OCI-LY1 (cell line): ENCODE measurements around the gene PGAP6.
"Not testable (repeated sequence)": the region's sequence is repeated elsewhere in the genome, so short reads cannot be mapped to it uniquely, and the experiment has no call there.

Experiments used
- H2AFZ ChIP-seq: fragments of 200-600 bp; sonication (generic), shearing (Covaris generic); 2 replicates; pipeline ENCODE4 v1.6.0; 2014; ENCODE audit warnings: antibody characterized with exemption, mild to moderate bottlenecking, low read length
- H3F3A ChIP-seq: fragments of 200-600 bp; sonication (generic), shearing (Covaris generic); 2 replicates; pipeline ENCODE4 v1.6.0; 2014; ENCODE audit warnings: mild to moderate bottlenecking, antibody characterized with exemption, low read length, moderate library complexity; ENCODE audit not compliant: insufficient read depth
- H3K27ac ChIP-seq: fragments of 200-600 bp; sonication (generic); 2 replicates; pipeline ENCODE4 v1.5.1; 2014; ENCODE audit warnings: low read length, mixed run types, mild to moderate bottlenecking, low read depth; ENCODE audit not compliant: poor library complexity, severe bottlenecking
- H3K27me3 ChIP-seq: fragments of 200-600 bp; sonication (generic); 2 replicates; pipeline ENCODE4 v1.6.0; 2014; ENCODE audit warnings: antibody characterized with exemption, mild to moderate bottlenecking, low read length, moderate library complexity; ENCODE audit not compliant: insufficient read depth
- H3K36me3 ChIP-seq: fragments of 200-600 bp; sonication (generic); 2 replicates; pipeline ENCODE4 v1.6.1; 2014; ENCODE audit warnings: mild to moderate bottlenecking, antibody characterized with exemption, low read length, moderate library complexity, mixed read lengths; ENCODE audit not compliant: insufficient read depth
- H3K4me1 ChIP-seq: fragments of 200-600 bp; sonication (generic); 2 replicates; pipeline ENCODE4 v1.5.1; 2014; ENCODE audit warnings: mild to moderate bottlenecking, low read length, moderate library complexity; ENCODE audit not compliant: insufficient read depth, severe bottlenecking
- H3K4me2 ChIP-seq: fragments of 200-600 bp; sonication (generic), shearing (Covaris generic); 2 replicates; pipeline ENCODE4 v1.6.1; 2014; ENCODE audit warnings: low read length
- H3K4me3 ChIP-seq: fragments of 200-600 bp; sonication (generic); 2 replicates; pipeline ENCODE4 v1.5.1; 2014; ENCODE audit warnings: low read length, low read depth, mild to moderate bottlenecking, mixed read lengths; ENCODE audit not compliant: poor library complexity, severe bottlenecking
- H3K79me2 ChIP-seq: fragments of 200-600 bp; shearing (Covaris generic); 2 replicates; pipeline ENCODE4 v1.6.1; 2016; ENCODE audit warnings: mixed run types, low read length, mixed read lengths; ENCODE audit not compliant: insufficient read depth
- H3K9ac ChIP-seq: fragments of 200-600 bp; sonication (generic), shearing (Covaris generic); 2 replicates; pipeline ENCODE4 v1.6.1; 2014; ENCODE audit warnings: mild to moderate bottlenecking, low read length, mixed read lengths
- H3K9me2 ChIP-seq: fragments of 200-600 bp; sonication (generic), shearing (Covaris generic); 2 replicates; pipeline ENCODE4 v1.6.1; 2014; ENCODE audit warnings: low read depth, mild to moderate bottlenecking, low read length, mixed read lengths
- H3K9me3 ChIP-seq: fragments of 200-600 bp; shearing (Covaris generic); 2 replicates; pipeline ENCODE4 v1.6.1; 2014; ENCODE audit warnings: low read length, mixed read lengths
- H4K20me1 ChIP-seq: fragments of 200-600 bp; sonication (generic), shearing (Covaris generic); 2 replicates; pipeline ENCODE4 v1.6.0; 2016; ENCODE audit warnings: mild to moderate bottlenecking, low read length; ENCODE audit not compliant: insufficient read depth
- CTCF ChIP-seq: fragments of 200-600 bp; sonication (generic), shearing (Covaris generic); IDR thresholded peaks from 2 replicates; pipeline ENCODE4 v1.5.1; 2017; ENCODE audit warnings: mild to moderate bottlenecking, antibody characterized with exemption, low read length, moderate library complexity, mixed read lengths
- EZH2 ChIP-seq: fragments of 200-600 bp; sonication (generic), shearing (Covaris generic); IDR thresholded peaks from 2 replicates; pipeline ENCODE4 v1.8.0; 2017; ENCODE audit warnings: borderline replicate concordance, mixed run types, mild to moderate bottlenecking, antibody characterized with exemption, low read length, moderate library complexity, mixed read lengths

Gene PGAP6

GRCh38 chr16:345772-346171 lies 36.0 kb downstream of the PGAP6 start:
- peaks cover 43% of the 10 kb centered on the region for H3K36me3 ChIP-seq
- no peak overlapping the region for H3K27ac ChIP-seq
- TF ChIP-seq CTCF (no peak), EZH2 (no peak)
- H3K9me3 ChIP-seq = no peaks in the 10 kb centered on the region
- H2AFZ ChIP-seq = no peak overlapping the region
- H4K20me1 ChIP-seq = no peaks in the 10 kb centered on the region
- H3K9me2 ChIP-seq = no peaks in the 10 kb centered on the region
- no peaks in the 10 kb centered on the region for H3F3A ChIP-seq
- H3K4me1 ChIP-seq = peaks cover 18% of the 10 kb centered on the region
- H3K79me2 ChIP-seq = peaks cover 18% of the 10 kb centered on the region; the same call in 1 of the 2 replicates
- H3K27me3 ChIP-seq = no peaks in the 10 kb centered on the region
- no peak overlapping the region for H3K4me2 ChIP-seq
- H3K4me3 ChIP-seq = no peak overlapping the region
- no peak overlapping the region for H3K9ac ChIP-seq

DNA sequence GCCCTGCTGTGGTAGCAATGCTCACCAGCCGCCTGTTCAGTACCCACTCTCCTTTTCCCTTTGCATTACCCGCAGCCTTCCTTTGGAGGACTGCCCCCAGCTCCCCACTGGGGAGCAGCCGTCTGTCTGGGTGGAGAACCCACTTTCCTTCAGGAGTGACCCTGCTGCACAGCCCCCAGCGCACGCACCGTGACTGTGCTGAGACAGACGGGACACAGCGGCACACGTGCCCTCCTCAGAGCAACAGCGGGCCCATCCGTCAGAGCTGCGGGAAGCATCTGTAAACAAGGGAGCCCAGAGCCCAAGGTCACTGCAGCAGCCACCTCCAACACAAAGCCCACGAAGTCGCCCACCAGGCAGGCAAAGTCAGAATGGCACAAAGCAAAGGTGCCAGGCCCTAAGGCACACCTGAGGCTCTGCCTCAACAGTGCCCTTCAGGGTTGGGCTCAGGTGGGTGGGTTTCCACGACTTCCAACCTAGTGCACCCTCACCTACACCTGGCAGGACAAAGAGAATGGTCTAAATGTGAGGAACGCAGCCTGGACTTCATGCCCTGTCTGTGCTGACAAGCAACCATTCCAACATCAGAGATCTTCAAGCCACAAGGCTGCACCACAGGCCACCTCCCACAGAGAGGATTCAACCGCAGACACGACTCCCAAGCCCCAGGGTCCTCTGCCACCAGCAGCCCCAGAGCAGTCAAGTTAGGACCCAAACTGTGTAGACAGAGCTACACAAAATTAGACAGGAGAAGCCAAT lies 39.1 kb downstream of the PGAP6 start:
- Histone ChIP-seq H3K27ac (no peak overlapping the region), H3K27me3 (no peaks in the 10 kb centered on the region), H3F3A (no peaks in the 10 kb centered on the region), H4K20me1 (no peaks in the 10 kb centered on the region), H3K4me2 (no peak overlapping the region), H3K9ac (no peak overlapping the region), H3K9me2 (no peaks in the 10 kb centered on the region), H3K36me3 (peaks cover 33% of the 10 kb centered on the region), H3K4me1 (peaks cover 20% of the 10 kb centered on the region), H3K79me2 (peaks cover 30% of the 10 kb centered on the region), H3K4me3 (no peak overlapping the region), H3K9me3 (no peaks in the 10 kb centered on the region), H2AFZ (no peak overlapping the region)
- TF ChIP-seq EZH2 (no peak), CTCF (no peak)

DNA sequence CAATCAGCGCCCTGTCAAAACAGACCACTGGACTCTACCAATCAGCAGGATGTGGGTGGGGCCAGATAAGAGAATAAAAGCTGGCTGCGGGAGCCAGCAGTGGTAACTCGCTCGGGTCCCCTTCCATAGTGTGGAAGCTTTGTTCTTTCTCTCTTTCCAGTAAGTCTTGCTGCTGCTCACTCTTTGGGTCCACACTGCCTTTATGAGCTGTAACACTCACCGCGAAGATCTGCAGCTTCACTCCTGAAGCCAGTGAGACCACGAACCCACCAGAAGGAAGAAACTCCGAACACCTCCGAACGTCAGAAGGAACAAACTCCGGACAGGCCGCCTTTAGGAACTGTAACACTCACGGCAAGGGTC lies 39.8 kb downstream of the PGAP6 start:
- H3K27ac ChIP-seq, H3K9me3 ChIP-seq, H3K9ac ChIP-seq, H3K27me3 ChIP-seq, H2AFZ ChIP-seq, H3K9me2 ChIP-seq, H3F3A ChIP-seq, H4K20me1 ChIP-seq, H3K4me2 ChIP-seq, H3K4me3 ChIP-seq: not testable (repeated sequence)
- Histone ChIP-seq H3K79me2 (peaks cover 30% of the 10 kb centered on the region), H3K4me1 (peaks cover 25% of the 10 kb centered on the region), H3K36me3 (peaks cover 26% of the 10 kb centered on the region)

GRCh38 chr16:341095-341973 lies 40.4 kb downstream of the PGAP6 start:
- H3K79me2 ChIP-seq = peaks cover 27% of the 10 kb centered on the region
- not testable (repeated sequence) for H3K27me3 ChIP-seq, H3K9me2 ChIP-seq, H2AFZ ChIP-seq, H3K27ac ChIP-seq, H3K4me3 ChIP-seq, H3F3A ChIP-seq, H3K4me2 ChIP-seq, H3K9ac ChIP-seq, H4K20me1 ChIP-seq, H3K9me3 ChIP-seq
- H3K4me1 ChIP-seq = peaks cover 31% of the 10 kb centered on the region
- H3K36me3 ChIP-seq = peaks cover 20% of the 10 kb centered on the region
